Endothelial cell of umbilical vein (primary cell): ENCODE measurements around the gene NDUFA5. TPM values are rescaled to one million over a fixed set of nuclear protein-coding genes. Genes with fewer than 3 reads are reported as not detected.

Experiments used
- BruUV-seq: library from RNA; stranded (reverse); fragments of 400-500 nt; replicated peaks from 2 replicates; lab custom pipeline; 2021; lab: Mats Ljungman, UMichigan
- CTCF ChIA-PET: fragments of 300-600, 350-600 bp; sonication (Branson Sonifier 250); formaldehyde crosslinking; loops from one replicate; lab custom pipeline; 2021; ENCODE audit warnings: antibody characterized with exemption, inconsistent platforms; lab: Charles Lee
- POLR2A ChIA-PET: fragments of 300-600, 350-600 bp; sonication (Branson Sonifier 250); formaldehyde crosslinking; loops from one replicate; lab custom pipeline; 2021; ENCODE audit warnings: antibody characterized with exemption, inconsistent platforms; lab: Charles Lee
- DNase-seq: peaks from one replicate; pipeline ENCODE4 v3.0.0-alpha.2; 2011; ENCODE audit warnings: low read depth, low spot score
- FAIRE-seq: peaks from 2 replicates; lab custom pipeline; 2011; peaks lifted over from hg19 to GRCh38; lab: Jason Lieb, UNC
- H2AFZ ChIP-seq: 2 replicates; pipeline ENCODE4 v1.6.0; 2012; ENCODE audit warnings: low read depth, low read length, control low read depth, inconsistent platforms
- H3K27ac ChIP-seq: 2 replicates; pipeline ENCODE4 v1.5.1; 2011; ENCODE audit warnings: low read depth, mild to moderate bottlenecking, control low read depth, low read length, moderate library complexity; ENCODE audit not compliant: insufficient read depth
- H3K27me3 ChIP-seq, 2 experiments: 2 replicates each; pipeline versions ENCODE4 v1.6.0 to v1.6.1; 2011; ENCODE audit warnings: low read length in 2 of 2, mixed read lengths in 1 of 2; ENCODE audit not compliant: control insufficient read depth in 2 of 2, insufficient read depth in 2 of 2
- H3K36me3 ChIP-seq, 2 experiments: 2 replicates in 1 of 2; 3 replicates in 1 of 2; pipeline ENCODE4 v1.5.1; 2011; ENCODE audit warnings: low read length in 2 of 2, mild to moderate bottlenecking in 1 of 2, moderate library complexity in 1 of 2; ENCODE audit not compliant: control insufficient read depth in 2 of 2, insufficient read depth in 2 of 2; ENCODE audit errors: extremely low read depth in 1 of 2
- H3K4me1 ChIP-seq: 3 replicates; pipeline ENCODE4 v1.5.1; 2011; ENCODE audit warnings: mild to moderate bottlenecking, low read length; ENCODE audit not compliant: control insufficient read depth, insufficient read depth; ENCODE audit errors: extremely low read depth
- H3K4me2 ChIP-seq: 2 replicates; pipeline ENCODE4 v1.6.1; 2011; ENCODE audit warnings: low read length, control low read depth, mixed read lengths; ENCODE audit not compliant: insufficient read depth
- H3K4me3 ChIP-seq, 3 experiments: fragments of 200-600 bp in 1 of 3; sonication (generic), shearing (Covaris generic) in 1 of 3; replicated peaks in 1 of 3; 2 replicates each; pipeline ENCODE4 v1.5.1; 2011 to 2016; ENCODE audit warnings: control low read depth in 3 of 3, low read length in 3 of 3, mild to moderate bottlenecking in 2 of 3, inconsistent platforms in 1 of 3, low read depth in 1 of 3, moderate library complexity in 1 of 3; ENCODE audit not compliant: insufficient read depth in 1 of 3
- H3K79me2 ChIP-seq: 2 replicates; pipeline ENCODE4 v1.6.0; 2012; ENCODE audit warnings: low read length, inconsistent platforms; ENCODE audit not compliant: control insufficient read depth, insufficient read depth
- H3K9ac ChIP-seq: replicated peaks from 2 replicates; pipeline ENCODE3; 2011; ENCODE audit warnings: low read length, control low read depth; ENCODE audit not compliant: insufficient read depth; ENCODE audit errors: extremely low read depth
- H3K9me1 ChIP-seq: replicated peaks from 3 replicates; pipeline ENCODE4 v1.6.0; 2011; ENCODE audit warnings: mild to moderate bottlenecking, low read length; ENCODE audit not compliant: control insufficient read depth, insufficient read depth; ENCODE audit errors: extremely low read depth
- H3K9me3 ChIP-seq: replicated peaks from 2 replicates; pipeline ENCODE4 v1.5.1; 2012; ENCODE audit warnings: low read length, inconsistent platforms; ENCODE audit not compliant: control insufficient read depth, insufficient read depth
- H4K20me1 ChIP-seq: replicated peaks from 2 replicates; pipeline ENCODE3; 2011; ENCODE audit warnings: mild to moderate bottlenecking, low read length; ENCODE audit not compliant: control insufficient read depth, insufficient read depth; ENCODE audit errors: extremely low read depth
- EZH2 ChIP-seq: IDR thresholded peaks from 2 replicates; pipeline ENCODE4 v1.6.1; 2012; ENCODE audit warnings: borderline replicate concordance, low read depth, mild to moderate bottlenecking, moderate library complexity, low read length, inconsistent platforms; ENCODE audit not compliant: severe bottlenecking
- GATA2 ChIP-seq: IDR thresholded peaks from 2 replicates; pipeline ENCODE4 v1.7.0; 2011; ENCODE audit warnings: low read depth, mild to moderate bottlenecking, moderate library complexity, mixed read lengths, low read length; ENCODE audit not compliant: insufficient read length, insufficient read depth
- JUN ChIP-seq: IDR thresholded peaks from 2 replicates; pipeline ENCODE4 v1.6.1; 2011; ENCODE audit warnings: borderline replicate concordance, low read depth; ENCODE audit not compliant: insufficient read length, insufficient read depth
- MYC ChIP-seq: IDR thresholded peaks from one replicate; pipeline ENCODE4 v1.6.1; 2011; ENCODE audit warnings: mild to moderate bottlenecking, low read depth, low read length
- POLR2A ChIP-seq: IDR thresholded peaks from 2 replicates; pipeline ENCODE4 v1.6.1; 2012; ENCODE audit warnings: low read depth, mild to moderate bottlenecking, control low read depth, low read length
- POLR2AphosphoS5 ChIP-seq: IDR thresholded peaks from 2 replicates; pipeline ENCODE4 v1.6.1; 2012; ENCODE audit warnings: low read depth, mild to moderate bottlenecking, control low read depth, low read length, moderate library complexity; ENCODE audit not compliant: insufficient read depth
- dilution Hi-C: fragments of 300-500 bp; cut with MboI; formaldehyde crosslinking; loops from one replicate; pipeline ENCODE4 v1.15.0; 2019; ENCODE audit warnings: low sequenced_read_pairs; ENCODE audit not compliant: extremely low pct_ligation_motif_present
- intact Hi-C: fragments of 100-400 bp; cut with micrococcal nuclease; formaldehyde crosslinking; loops from one replicate; pipeline ENCODE4 v1.10.0; 2022
- polyA plus RNA-seq, 4 experiments: library from polyadenylated mRNA; depleted of rRNA in 3 of 4; stranded (reverse) in 3 of 4; unstranded in 1 of 4; fragments of >200 nt; gene quantifications; 2 replicates each; pipeline versions ENCODE4 v1.2.1 to v1.2.3, GENCODE V29; 2011 to 2012; ENCODE audit warnings: missing spikeins in 1 of 4
- total RNA-seq: library from RNA; stranded (reverse); gene quantifications from 2 replicates; pipeline ENCODE4 v1.2.3, GENCODE V29; 2021
- TF ChIP-seq, protein P1 (sequence below): IDR thresholded peaks from 2 replicates; pipeline ENCODE4 v1.6.1; 2011; ENCODE audit not compliant: insufficient read depth, insufficient read length
- TF ChIP-seq, protein P2 (sequence below), 2 donors: IDR thresholded peaks; 1 replicate in 1 of 2; 2 replicates in 1 of 2; pipeline ENCODE4 v1.5.1; 2011; ENCODE audit warnings: low read length in 2 of 2, mild to moderate bottlenecking in 2 of 2, moderate library complexity in 2 of 2, control low read depth in 1 of 2, inconsistent platforms in 1 of 2, low read depth in 1 of 2; ENCODE audit not compliant: insufficient read depth in 1 of 2; ENCODE audit errors: extremely low read depth in 1 of 2

The NDUFA5 gene
- total and polyA plus RNA-seq, 2 donors (not counting 3 experiments of a cell fraction or from before 2014, with no cell fraction given): 6.2 to 62.3 TPM

DNA sequence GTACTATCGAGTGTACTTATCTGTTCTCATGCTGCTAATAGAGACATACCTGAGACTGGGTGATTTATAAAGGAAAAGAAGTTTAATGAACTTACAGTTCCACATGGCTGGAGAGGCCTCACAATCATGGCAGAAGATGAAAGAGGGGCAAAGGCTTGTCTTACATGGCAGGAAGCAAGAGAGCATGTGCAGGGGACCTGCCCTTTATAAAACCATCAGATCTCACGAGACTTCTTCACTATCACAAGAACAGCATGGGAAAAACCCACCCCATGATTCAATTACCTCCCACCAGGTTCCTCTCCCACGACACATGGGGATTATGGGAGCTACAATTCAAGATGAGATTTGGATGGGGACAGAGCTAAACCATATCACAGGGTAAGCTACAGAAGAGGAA is 4.5 kb downstream of the NDUFA5 start:
- intact Hi-C loops (no loop called here), dilution Hi-C loops (no loop called here)
- Histone ChIP-seq H3K27ac (no peak overlapping the region), H3K9ac (no peak overlapping the region), H3K9me3 (no peaks in the 10 kb centered on the region), H3K79me2 (peaks cover 23% of the 10 kb centered on the region), H3K4me1 (peaks cover 6% of the 10 kb centered on the region), H3K9me1 (no peaks in the 10 kb centered on the region), H3K36me3 (peaks cover 2 to 3% of the 10 kb centered on the region in 2 experiments), H4K20me1 (no peaks in the 10 kb centered on the region), H3K4me3 (no peak overlapping the region), H3K4me2 (no peak overlapping the region), H3K27me3 (no peaks in the 10 kb centered on the region), H2AFZ (no peak overlapping the region)
- DNase-seq (no peak), FAIRE-seq (no peak)
- no TSS peak for BruUV-seq
- ChIA-PET CTCF (interaction anchor here (0.9 to 1.2 kb wide), 2 partner anchors 13 to 59 kb away, joined by 3 read pairs; no protein-coding TSS in a partner anchor), POLR2A (interaction anchor here (0.6 kb wide), 1 partner anchor 65 kb away, joined by 5 read pairs; no protein-coding TSS in a partner anchor)
- TF ChIP-seq JUN (no peak), MYC (no peak), POLR2AphosphoS5 (no peak), GATA2 (no peak), EZH2 (no peak), POLR2A (no peak)
- TF ChIP-seq, protein P1, sequence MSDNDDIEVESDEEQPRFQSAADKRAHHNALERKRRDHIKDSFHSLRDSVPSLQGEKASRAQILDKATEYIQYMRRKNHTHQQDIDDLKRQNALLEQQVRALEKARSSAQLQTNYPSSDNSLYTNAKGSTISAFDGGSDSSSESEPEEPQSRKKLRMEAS: no peak
- TF ChIP-seq, protein P2, sequence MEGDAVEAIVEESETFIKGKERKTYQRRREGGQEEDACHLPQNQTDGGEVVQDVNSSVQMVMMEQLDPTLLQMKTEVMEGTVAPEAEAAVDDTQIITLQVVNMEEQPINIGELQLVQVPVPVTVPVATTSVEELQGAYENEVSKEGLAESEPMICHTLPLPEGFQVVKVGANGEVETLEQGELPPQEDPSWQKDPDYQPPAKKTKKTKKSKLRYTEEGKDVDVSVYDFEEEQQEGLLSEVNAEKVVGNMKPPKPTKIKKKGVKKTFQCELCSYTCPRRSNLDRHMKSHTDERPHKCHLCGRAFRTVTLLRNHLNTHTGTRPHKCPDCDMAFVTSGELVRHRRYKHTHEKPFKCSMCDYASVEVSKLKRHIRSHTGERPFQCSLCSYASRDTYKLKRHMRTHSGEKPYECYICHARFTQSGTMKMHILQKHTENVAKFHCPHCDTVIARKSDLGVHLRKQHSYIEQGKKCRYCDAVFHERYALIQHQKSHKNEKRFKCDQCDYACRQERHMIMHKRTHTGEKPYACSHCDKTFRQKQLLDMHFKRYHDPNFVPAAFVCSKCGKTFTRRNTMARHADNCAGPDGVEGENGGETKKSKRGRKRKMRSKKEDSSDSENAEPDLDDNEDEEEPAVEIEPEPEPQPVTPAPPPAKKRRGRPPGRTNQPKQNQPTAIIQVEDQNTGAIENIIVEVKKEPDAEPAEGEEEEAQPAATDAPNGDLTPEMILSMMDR (IDR thresholded peaks at IDR 0.05; ENCODE audit: extremely low read depth in 1 of 2, insufficient read depth in 1 of 2, low read depth in 1 of 2, low read length in 2 of 2): no peak
